HepG2 (cell line): ENCODE data around the gene PKP4. TPM values are rescaled to one million over a fixed set of nuclear protein-coding genes. Genes with fewer than 3 reads are reported as not detected.
A peak's percentile ranks its signal among the peaks of the same experiment; 100 is the strongest.

Experiments
- DPF2 ChIP-seq: sonication (generic); formaldehyde crosslinking; IDR thresholded peaks from 2 replicates; pipeline ENCODE4 v1.4.0; 2020; ENCODE audit warnings: mild to moderate bottlenecking, low read depth, missing genetic modification reagents, borderline replicate concordance
- GATAD2A ChIP-seq: IDR thresholded peaks from 2 replicates; pipeline ENCODE4 v1.6.1; 2016
- NCOA2 ChIP-seq: sonication (generic); formaldehyde crosslinking; IDR thresholded peaks from 2 replicates; pipeline ENCODE4 v1.8.0; 2022; ENCODE audit warnings: inconsistent platforms
- NR2F6 ChIP-seq, 2 experiments: IDR thresholded peaks; 2 replicates each; pipeline ENCODE4 v1.6.1; 2016; ENCODE audit warnings: antibody characterized with exemption in 1 of 2, mild to moderate bottlenecking in 1 of 2
- SOX6 ChIP-seq, 2 experiments: fragments of 450-650 bp in 1 of 2; sonication (generic) in 1 of 2; formaldehyde crosslinking in 1 of 2; IDR thresholded peaks; 2 replicates each; pipeline versions ENCODE4 v1.4.0 to v1.6.1; 2017 to 2020; ENCODE audit warnings: antibody characterized with exemption in 1 of 2, mild to moderate bottlenecking in 1 of 2, missing genetic modification reagents in 1 of 2
- TEAD3 ChIP-seq: optimal IDR thresholded peaks from 2 replicates; pipeline ENCODE3; 2016; ENCODE audit warnings: borderline replicate concordance
- polyA plus RNA-seq, 8 experiments: library from polyadenylated mRNA; depleted of rRNA in 3 of 8; stranded (reverse) in 7 of 8; unstranded in 1 of 8; fragments of >200 nt; fragmentation: Illumina TruSeq in 4 of 8; extraction: Trizol in 4 of 8; gene quantifications; 2 replicates each; pipeline versions ENCODE4 v1.2.1 to v1.2.3, GENCODE V29; 2011 to 2016; ENCODE audit warnings: low read depth in 4 of 8, missing spikeins in 1 of 8, mixed read lengths in 1 of 8; ENCODE audit not compliant: insufficient read depth in 1 of 8
- total RNA-seq, 5 experiments: library from RNA; depleted of rRNA; stranded (reverse); fragments of >200 nt; fragmentation: Illumina TruSeq; extraction: Trizol; gene quantifications; 2 replicates each; pipeline ENCODE4 v1.2.3, GENCODE V29; 2016; ENCODE audit warnings: low read depth in 1 of 5
- TF ChIP-seq, protein P1 (sequence below): sonication (generic); formaldehyde crosslinking; IDR thresholded peaks from 2 replicates; pipeline ENCODE4 v1.4.0; 2020; ENCODE audit warnings: missing genetic modification reagents
- TF ChIP-seq, protein P2 (sequence below): sonication (generic); formaldehyde crosslinking; IDR thresholded peaks from 2 replicates; pipeline ENCODE4 v1.4.0; 2020; ENCODE audit warnings: missing genetic modification reagents
- TF ChIP-seq, protein P3 (sequence below): sonication (generic); formaldehyde crosslinking; IDR thresholded peaks from 2 replicates; pipeline ENCODE4 v1.4.0; 2020; ENCODE audit warnings: low read depth, missing genetic modification reagents
- TF ChIP-seq, protein P4 (sequence below), 2 experiments: fragments of 450-650 bp in 1 of 2; sonication (generic) in 1 of 2; formaldehyde crosslinking; IDR thresholded peaks; 2 replicates each; pipeline versions ENCODE4 v1.5.0 to v1.8.0; 2020 to 2022; ENCODE audit warnings: mild to moderate bottlenecking in 1 of 2, missing genetic modification reagents in 1 of 2

The PKP4 gene
- total and polyA plus RNA-seq, 2 of the 13 experiments (the other 11 are each of a cell fraction or from before 2014, with no cell fraction given): 80.9 to 90.5 TPM

DNA sequence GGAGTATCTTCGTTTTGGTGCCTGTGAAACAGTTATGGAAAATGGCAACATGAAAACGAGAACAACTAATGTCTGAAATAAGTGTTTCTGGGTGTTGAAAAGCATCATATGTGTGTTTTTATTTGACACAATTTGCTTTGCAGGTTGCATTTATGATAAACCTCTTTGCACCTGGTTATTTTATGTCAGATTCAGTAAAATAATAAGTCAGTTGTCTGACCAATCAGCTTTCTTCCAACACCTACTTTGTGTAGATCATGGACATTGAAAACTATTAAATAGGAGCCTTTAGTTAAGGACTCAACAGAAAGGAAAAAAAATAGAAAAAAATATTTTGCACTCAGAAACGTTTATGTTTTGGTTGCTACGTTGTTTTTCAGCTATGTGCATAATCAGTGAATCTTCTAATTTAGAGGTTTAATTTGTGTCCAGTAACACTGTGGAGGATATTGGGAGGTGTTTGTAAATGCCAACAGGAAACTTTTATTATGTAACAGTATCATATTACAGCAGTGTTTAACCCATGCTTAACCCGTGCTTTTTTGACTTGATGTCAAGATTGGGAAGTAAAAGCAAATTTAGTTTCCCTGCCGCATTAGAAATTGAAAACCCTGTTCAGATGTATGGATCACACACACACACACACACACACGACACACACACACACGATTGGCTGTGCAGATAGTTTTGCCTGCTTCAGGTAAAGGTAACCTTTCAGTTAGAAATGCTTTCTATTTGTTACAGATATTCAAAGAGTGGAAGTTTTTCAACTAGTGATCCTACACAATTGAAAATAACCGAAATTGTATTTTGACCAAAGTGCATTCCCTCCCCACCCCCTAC lies 2.6 kb downstream of the PKP4 start (continued):
- TF ChIP-seq, protein P1, sequence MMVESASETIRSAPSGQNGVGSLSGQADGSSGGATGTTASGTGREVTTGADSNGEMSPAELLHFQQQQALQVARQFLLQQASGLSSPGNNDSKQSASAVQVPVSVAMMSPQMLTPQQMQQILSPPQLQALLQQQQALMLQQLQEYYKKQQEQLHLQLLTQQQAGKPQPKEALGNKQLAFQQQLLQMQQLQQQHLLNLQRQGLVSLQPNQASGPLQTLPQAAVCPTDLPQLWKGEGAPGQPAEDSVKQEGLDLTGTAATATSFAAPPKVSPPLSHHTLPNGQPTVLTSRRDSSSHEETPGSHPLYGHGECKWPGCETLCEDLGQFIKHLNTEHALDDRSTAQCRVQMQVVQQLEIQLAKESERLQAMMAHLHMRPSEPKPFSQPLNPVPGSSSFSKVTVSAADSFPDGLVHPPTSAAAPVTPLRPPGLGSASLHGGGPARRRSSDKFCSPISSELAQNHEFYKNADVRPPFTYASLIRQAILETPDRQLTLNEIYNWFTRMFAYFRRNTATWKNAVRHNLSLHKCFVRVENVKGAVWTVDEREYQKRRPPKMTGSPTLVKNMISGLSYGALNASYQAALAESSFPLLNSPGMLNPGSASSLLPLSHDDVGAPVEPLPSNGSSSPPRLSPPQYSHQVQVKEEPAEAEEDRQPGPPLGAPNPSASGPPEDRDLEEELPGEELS (CRISPR knock-in tag): peak; percentile 69; the same call in 1 of the 2 replicates
- TF ChIP-seq NCOA2: 0 out of 2 replicates have a peak, but pooled peaks have one; percentile 23
- TF ChIP-seq, protein P2, sequence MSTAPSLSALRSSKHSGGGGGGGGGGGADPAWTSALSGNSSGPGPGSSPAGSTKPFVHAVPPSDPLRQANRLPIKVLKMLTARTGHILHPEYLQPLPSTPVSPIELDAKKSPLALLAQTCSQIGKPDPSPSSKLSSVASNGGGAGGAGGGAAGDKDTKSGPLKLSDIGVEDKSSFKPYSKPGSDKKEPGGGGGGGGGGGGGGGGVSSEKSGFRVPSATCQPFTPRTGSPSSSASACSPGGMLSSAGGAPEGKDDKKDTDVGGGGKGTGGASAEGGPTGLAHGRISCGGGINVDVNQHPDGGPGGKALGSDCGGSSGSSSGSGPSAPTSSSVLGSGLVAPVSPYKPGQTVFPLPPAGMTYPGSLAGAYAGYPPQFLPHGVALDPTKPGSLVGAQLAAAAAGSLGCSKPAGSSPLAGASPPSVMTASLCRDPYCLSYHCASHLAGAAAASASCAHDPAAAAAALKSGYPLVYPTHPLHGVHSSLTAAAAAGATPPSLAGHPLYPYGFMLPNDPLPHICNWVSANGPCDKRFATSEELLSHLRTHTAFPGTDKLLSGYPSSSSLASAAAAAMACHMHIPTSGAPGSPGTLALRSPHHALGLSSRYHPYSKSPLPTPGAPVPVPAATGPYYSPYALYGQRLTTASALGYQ (CRISPR knock-in tag): peak; percentile 62; the same call in 1 of the 2 replicates
- no peak for TF ChIP-seq SOX6 (IDR thresholded peaks at IDR 0.05)
- peak; percentile 51; the same call in 1 of the 2 replicates for TF ChIP-seq SOX6 (CRISPR knock-in tag; IDR thresholded peaks at IDR 0.05)
- TF ChIP-seq TEAD3 (CRISPR knock-in tag): peak; percentile 7
- peak; percentile 52 for TF ChIP-seq GATAD2A (CRISPR knock-in tag)
- peak; percentile 8; the same call in 1 of the 2 replicates for TF ChIP-seq NR2F6 (IDR thresholded peaks at IDR 0.05)
- no peak for TF ChIP-seq NR2F6 (CRISPR knock-in tag; IDR thresholded peaks at IDR 0.05)
- TF ChIP-seq DPF2 (CRISPR knock-in tag): peak; percentile 52; the same call in 1 of the 2 replicates
- TF ChIP-seq, protein P3, sequence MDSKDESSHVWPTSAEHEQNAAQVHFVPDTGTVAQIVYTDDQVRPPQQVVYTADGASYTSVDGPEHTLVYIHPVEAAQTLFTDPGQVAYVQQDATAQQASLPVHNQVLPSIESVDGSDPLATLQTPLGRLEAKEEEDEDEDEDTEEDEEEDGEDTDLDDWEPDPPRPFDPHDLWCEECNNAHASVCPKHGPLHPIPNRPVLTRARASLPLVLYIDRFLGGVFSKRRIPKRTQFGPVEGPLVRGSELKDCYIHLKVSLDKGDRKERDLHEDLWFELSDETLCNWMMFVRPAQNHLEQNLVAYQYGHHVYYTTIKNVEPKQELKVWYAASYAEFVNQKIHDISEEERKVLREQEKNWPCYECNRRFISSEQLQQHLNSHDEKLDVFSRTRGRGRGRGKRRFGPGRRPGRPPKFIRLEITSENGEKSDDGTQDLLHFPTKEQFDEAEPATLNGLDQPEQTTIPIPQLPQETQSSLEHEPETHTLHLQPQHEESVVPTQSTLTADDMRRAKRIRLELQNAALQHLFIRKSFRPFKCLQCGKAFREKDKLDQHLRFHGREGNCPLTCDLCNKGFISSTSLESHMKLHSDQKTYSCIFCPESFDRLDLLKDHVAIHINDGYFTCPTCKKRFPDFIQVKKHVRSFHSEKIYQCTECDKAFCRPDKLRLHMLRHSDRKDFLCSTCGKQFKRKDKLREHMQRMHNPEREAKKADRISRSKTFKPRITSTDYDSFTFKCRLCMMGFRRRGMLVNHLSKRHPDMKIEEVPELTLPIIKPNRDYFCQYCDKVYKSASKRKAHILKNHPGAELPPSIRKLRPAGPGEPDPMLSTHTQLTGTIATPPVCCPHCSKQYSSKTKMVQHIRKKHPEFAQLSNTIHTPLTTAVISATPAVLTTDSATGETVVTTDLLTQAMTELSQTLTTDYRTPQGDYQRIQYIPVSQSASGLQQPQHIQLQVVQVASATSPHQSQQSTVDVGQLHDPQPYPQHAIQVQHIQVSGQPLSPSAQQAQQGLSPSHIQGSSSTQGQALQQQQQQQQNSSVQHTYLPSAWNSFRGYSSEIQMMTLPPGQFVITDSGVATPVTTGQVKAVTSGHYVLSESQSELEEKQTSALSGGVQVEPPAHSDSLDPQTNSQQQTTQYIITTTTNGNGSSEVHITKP: no peak
- TF ChIP-seq, protein P4, sequence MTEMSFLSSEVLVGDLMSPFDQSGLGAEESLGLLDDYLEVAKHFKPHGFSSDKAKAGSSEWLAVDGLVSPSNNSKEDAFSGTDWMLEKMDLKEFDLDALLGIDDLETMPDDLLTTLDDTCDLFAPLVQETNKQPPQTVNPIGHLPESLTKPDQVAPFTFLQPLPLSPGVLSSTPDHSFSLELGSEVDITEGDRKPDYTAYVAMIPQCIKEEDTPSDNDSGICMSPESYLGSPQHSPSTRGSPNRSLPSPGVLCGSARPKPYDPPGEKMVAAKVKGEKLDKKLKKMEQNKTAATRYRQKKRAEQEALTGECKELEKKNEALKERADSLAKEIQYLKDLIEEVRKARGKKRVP (CRISPR knock-in tag; IDR thresholded peaks at IDR 0.05): peak in 1 of 2 experiments; percentile 44; a peak in 1 of 4 replicates
